K562 (cell line): ENCODE data around the gene SYVN1. TPM values are rescaled to one million over a fixed set of nuclear protein-coding genes. Genes with fewer than 3 reads are reported as not detected.
A peak's percentile ranks its signal among the peaks of the same experiment; 100 is the strongest.

ENCODE experiments used
- ATAC-seq: fragments of 200-7000 bp; cut with Tn5 transposase; 3 replicates; pipeline ENCODE4 v1.9.1; 2020; ENCODE audit warnings: moderate library complexity
- BruUV-seq: library from RNA; stranded (reverse); fragments of 400-500 nt; replicated peaks from 2 replicates; lab custom pipeline; 2021; lab: Mats Ljungman, UMichigan
- CTCF ChIA-PET: fragments of 300-600 bp; formaldehyde crosslinking; extraction: SDS; loops from one replicate; lab custom pipeline; 2021; ENCODE audit warnings: low intra/inter-chr PET ratio; lab: Yijun Ruan, JAX
- POLR2A ChIA-PET: fragments of 300-600, 350-650 bp; sonication (Branson Sonifier 250); formaldehyde crosslinking; extraction: SDS; loops from one replicate; lab custom pipeline; 2021; ENCODE audit warnings: antibody characterized with exemption, inconsistent platforms; lab: Yijun Ruan, JAX
- DNase-seq, 4 experiments: peaks; one replicate each; pipeline versions ENCODE4 v3.0.0 to v3.0.0-alpha.2; 2011 to 2018; ENCODE audit warnings: low spot score in 3 of 4, mixed read lengths in 3 of 4; ENCODE audit errors: extremely low read depth in 1 of 4
- FAIRE-seq: peaks from 2 replicates; lab custom pipeline; 2011; peaks lifted over from hg19 to GRCh38; lab: Jason Lieb, UNC
- H2AFZ ChIP-seq: 2 replicates; pipeline ENCODE4 v1.6.0; 2011; ENCODE audit warnings: low read depth, low read length, control low read depth, inconsistent platforms
- H3K27ac ChIP-seq: fragments of 200-600 bp; 3 replicates; pipeline ENCODE4 v1.8.0; 2011; ENCODE audit warnings: low read depth, mild to moderate bottlenecking, control low read depth, inconsistent platforms, low read length, moderate library complexity, mixed read lengths; ENCODE audit errors: extremely low read depth
- H3K27me3 ChIP-seq, 2 experiments: fragments of 300-600 bp in 1 of 2; 2 replicates in 1 of 2; 3 replicates in 1 of 2; pipeline versions ENCODE4 v1.6.0 to v1.8.0; 2011; ENCODE audit warnings: inconsistent platforms in 2 of 2, low read length in 2 of 2, mild to moderate bottlenecking in 1 of 2, mixed read lengths in 1 of 2, moderate library complexity in 1 of 2; ENCODE audit not compliant: control insufficient read depth in 2 of 2, insufficient read depth in 2 of 2
- H3K36me3 ChIP-seq: fragments of 300-600 bp; 3 replicates; pipeline ENCODE4 v1.8.0; 2011; ENCODE audit warnings: mild to moderate bottlenecking, low read length, inconsistent platforms; ENCODE audit not compliant: control insufficient read depth, insufficient read depth
- H3K4me1 ChIP-seq, 2 experiments: fragments of 200-600 bp in 1 of 2; replicated peaks in 1 of 2; 2 replicates in 1 of 2; 3 replicates in 1 of 2; pipeline versions ENCODE4 v1.5.1 to v1.8.0; 2011; ENCODE audit warnings: inconsistent platforms in 2 of 2, low read length in 2 of 2, mild to moderate bottlenecking in 1 of 2, mixed read lengths in 1 of 2, moderate library complexity in 1 of 2; ENCODE audit not compliant: control insufficient read depth in 2 of 2, insufficient read depth in 2 of 2
- H3K4me2 ChIP-seq: 2 replicates; pipeline ENCODE4 v1.6.1; 2011; ENCODE audit warnings: low read length, control low read depth, inconsistent platforms, mixed read lengths; ENCODE audit not compliant: insufficient read depth
- H3K4me3 ChIP-seq: fragments of 200-600 bp; sonication (generic), shearing (Covaris generic); 2 replicates; pipeline ENCODE4 v1.5.1; 2016; ENCODE audit warnings: control low read depth, inconsistent platforms
- H3K79me2 ChIP-seq: fragments of 200-600 bp; 3 replicates; pipeline ENCODE4 v1.8.0; 2011; ENCODE audit warnings: low read length, inconsistent platforms; ENCODE audit not compliant: control insufficient read depth, insufficient read depth
- H3K9ac ChIP-seq, 2 experiments: 2 replicates each; pipeline versions ENCODE4 v1.6.0 to v1.6.1; 2011; ENCODE audit warnings: low read depth in 2 of 2, low read length in 2 of 2, control low read depth in 1 of 2, inconsistent platforms in 1 of 2, mild to moderate bottlenecking in 1 of 2, mixed read lengths in 1 of 2; ENCODE audit not compliant: insufficient read depth in 1 of 2
- H3K9me1 ChIP-seq: one replicate; pipeline ENCODE4 v1.6.0; 2011; ENCODE audit warnings: inconsistent platforms, mild to moderate bottlenecking, low read length, moderate library complexity; ENCODE audit not compliant: control insufficient read depth, insufficient read depth
- H3K9me3 ChIP-seq: replicated peaks from 2 replicates; pipeline ENCODE4 v1.5.1; 2011; ENCODE audit warnings: low read depth, low read length, inconsistent platforms; ENCODE audit not compliant: control insufficient read depth, insufficient read depth
- H4K20me1 ChIP-seq: replicated peaks from 2 replicates; pipeline ENCODE4 v1.6.1; 2011; ENCODE audit warnings: low read length, inconsistent platforms, mixed read lengths; ENCODE audit not compliant: control insufficient read depth, insufficient read depth
- ARID4B ChIP-seq: sonication (generic); formaldehyde crosslinking; IDR thresholded peaks from 2 replicates; pipeline ENCODE4 v1.8.0; 2022; ENCODE audit warnings: mild to moderate bottlenecking, missing genetic modification reagents
- BRD4 ChIP-seq: fragments of 200-600 bp; sonication (generic); IDR thresholded peaks from 2 replicates; pipeline ENCODE4 v1.6.1; 2017; ENCODE audit warnings: inconsistent platforms
- CEBPG ChIP-seq, 3 experiments: fragments of 200-800 bp in 1 of 3; sonication (Bioruptor generic) in 1 of 3; sonication (generic) in 1 of 3; formaldehyde crosslinking in 1 of 3; IDR thresholded peaks in 2 of 3; conservative IDR thresholded peaks in 1 of 3; 2 replicates each; pipeline versions ENCODE4 v1.6.1 to v1.8.0; 2016 to 2022; ENCODE audit warnings: missing compliant biosample characterization in 2 of 3, missing genetic modification characterization in 2 of 3, mild to moderate bottlenecking in 1 of 3, missing genetic modification reagents in 1 of 3
- CREB3 ChIP-seq: fragments of 450-650 bp; conservative IDR thresholded peaks from 2 replicates; pipeline ENCODE4 v1.6.1; 2016; ENCODE audit warnings: missing genetic modification characterization, low read depth, mild to moderate bottlenecking, missing compliant biosample characterization, moderate library complexity
- DPF2 ChIP-seq: fragments of 450-650 bp; IDR thresholded peaks from 2 replicates; pipeline ENCODE4 v1.6.1; 2016
- FOSL1 ChIP-seq: fragments of 200-800 bp; sonication (Bioruptor generic); conservative IDR thresholded peaks from 2 replicates; pipeline ENCODE4 v1.6.1; 2016; ENCODE audit warnings: missing genetic modification characterization, missing compliant biosample characterization
- HDAC3 ChIP-seq: fragments of 450-650 bp; IDR thresholded peaks from 2 replicates; pipeline ENCODE4 v1.6.1; 2018; ENCODE audit warnings: borderline replicate concordance, mild to moderate bottlenecking, moderate library complexity; ENCODE audit not compliant: partially characterized antibody
- PBX2 ChIP-seq, 2 experiments: IDR thresholded peaks in 1 of 2; conservative IDR thresholded peaks in 1 of 2; 2 replicates each; pipeline ENCODE4 v1.6.1; 2016; ENCODE audit warnings: low read depth in 2 of 2, mild to moderate bottlenecking in 1 of 2, missing compliant biosample characterization in 1 of 2, missing genetic modification characterization in 1 of 2, moderate library complexity in 1 of 2
- SIN3B ChIP-seq: fragments of 450-650 bp; IDR thresholded peaks from 2 replicates; pipeline ENCODE4 v1.6.1; 2017; ENCODE audit warnings: low read depth, mild to moderate bottlenecking, moderate library complexity
- ZNF511 ChIP-seq: sonication (generic); formaldehyde crosslinking; IDR thresholded peaks from 2 replicates; pipeline ENCODE4 v1.8.0; 2022; ENCODE audit warnings: mild to moderate bottlenecking, missing genetic modification reagents
- WGBS: fragments of 100-300 bp; shearing (Covaris generic); methylation state at CpG from one replicate; pipeline ENCODE4 v1.1.6; 2016; ENCODE audit warnings: low coverage, mixed read lengths; ENCODE audit not compliant: insufficient coverage; ENCODE audit errors: missing lambda C conversion rate; 5-methylcytosine and 5-hydroxymethylcytosine counted together
- in situ Hi-C: fragments of 300-500 bp; cut with MboI; formaldehyde crosslinking; loops from 4 replicates; pipeline ENCODE4 v1.15.0; 2018; ENCODE audit warnings: inconsistent platforms, mixed read lengths
- intact Hi-C: fragments of 100-400 bp; cut with micrococcal nuclease; formaldehyde crosslinking; loops from 2 replicates; pipeline ENCODE4 v1.14.2; 2022
- polyA plus RNA-seq, 8 experiments: library from polyadenylated mRNA; depleted of rRNA in 4 of 8; stranded (reverse) in 5 of 8; unstranded in 3 of 8; fragments of >200 nt; fragmentation: Nextera tagmentation in 2 of 8; fragmentation: Illumina TruSeq in 1 of 8; extraction: Ambion mirVana in 2 of 8; extraction: Trizol in 1 of 8; gene quantifications; 2 replicates each; pipeline versions ENCODE4 v1.2.1 to v1.2.3, GENCODE V29; 2011 to 2014; ENCODE audit warnings: inconsistent platforms in 1 of 8, missing spikeins in 1 of 8
- total RNA-seq, 7 experiments: library from RNA; depleted of rRNA in 6 of 7; stranded (reverse); fragments of >200 nt in 6 of 7; fragmentation: Illumina TruSeq in 2 of 7; extraction: Trizol in 2 of 7; gene quantifications; 2 replicates each; pipeline versions ENCODE4 v1.2.1 to v1.2.3, GENCODE V29; 2011 to 2021; ENCODE audit warnings: low replicate concordance in 1 of 7

Gene SYVN1
- total and polyA plus RNA-seq, 9 of the 15 experiments (the other 6 are each of a cell fraction or from before 2014, with no cell fraction given) = 0.41 to 47.4 (median 9.9) TPM

- Histone ChIP-seq H3K27ac (no peak overlapping the region; the same call in 2 of the 3 replicates), H3K36me3 (peaks cover 79% of the 10 kb centered on the region), H4K20me1 (peaks cover 6% of the 10 kb centered on the region; the same call in 1 of the 2 replicates), H3K4me1 (peaks cover 11 to 13% of the 10 kb centered on the region in 2 experiments; a peak in 4 of 5 replicates), H2AFZ (no peak overlapping the region), H3K4me3 (no peak overlapping the region), H3K9me1 (no peaks in the 10 kb centered on the region), H3K9me3 (no peaks in the 10 kb centered on the region), H3K27me3 (no peaks in the 10 kb centered on the region), H3K79me2 (peaks cover 55% of the 10 kb centered on the region), H3K4me2 (no peak overlapping the region), H3K9ac (no peak overlapping the region)
- WGBS = 65% methylated on average over 5 of the region's 5 CpGs
- DNase-seq (peak in 1 of 4 experiments; percentile 22), ATAC-seq (no peak), FAIRE-seq (no peak)
- ChIA-PET POLR2A (interaction anchor here (0.7 to 9.5 kb wide), 4 partner anchors 9 to 158 kb away, joined by 3 to 182 read pairs (median 6); partner anchors contain the start of genes SPDYC, SYVN1 and TM7SF2), CTCF (no interaction called here)
- intact Hi-C loops (no loop called here), in situ Hi-C loops (no loop called here)
- TSS peak; percentile 29 for BruUV-seq
- TF ChIP-seq HDAC3 (no peak), SIN3B (no peak), CREB3 (tag) (no peak), ARID4B (CRISPR knock-in tag) (0 out of 2 replicates have a peak, but pooled peaks have one; percentile 40), ZNF511 (no peak), FOSL1 (tag) (peak; percentile 82), DPF2 (0 out of 2 replicates have a peak, but pooled peaks have one; percentile 41), PBX2 (CRISPR knock-in tag; IDR thresholded peaks at IDR 0.05; ENCODE audit: low read depth) (no peak), PBX2 (tag; conservative IDR thresholded peaks at IDR 0.05; ENCODE audit: low read depth) (no peak), BRD4 (no peak), CEBPG (CRISPR knock-in tag; IDR thresholded peaks at IDR 0.05) (no peak), CEBPG (tag; conservative IDR thresholded peaks at IDR 0.05 in 1 of 2, IDR thresholded peaks at IDR 0.05 in 1 of 2) (no peak)
These were observed 9.7 kb downstream of the SYVN1 start for GRCh38 chr11:65124480-65125196.
